H1 (cell line): Measurements from ENCODE around the gene EPHB1. TPM values are rescaled to one million over a fixed set of nuclear protein-coding genes. Genes with fewer than 3 reads are reported as not detected.
A peak's percentile ranks its signal among the peaks of the same experiment; 100 is the strongest.

Source experiments
- CTCF ChIA-PET: fragments of 300-600 bp; sonication (Branson Sonifier 250); formaldehyde crosslinking; loops from one replicate; lab custom pipeline; 2021; ENCODE audit not compliant: partially characterized antibody; lab: Charles Lee
- POLR2A ChIA-PET: fragments of 300-600 bp; sonication (Branson Sonifier 250); formaldehyde crosslinking; loops from one replicate; lab custom pipeline; 2021; ENCODE audit warnings: inconsistent platforms; ENCODE audit not compliant: partially characterized antibody; lab: Charles Lee
- DNase-seq, 2 experiments: peaks; one replicate each; pipeline versions ENCODE4 v3.0.0 to v3.0.0-alpha.2; 2010 to 2022; ENCODE audit warnings: low spot score in 2 of 2, low read depth in 1 of 2, mixed read lengths in 1 of 2
- FAIRE-seq: peaks from 2 replicates; lab custom pipeline; 2011; peaks lifted over from hg19 to GRCh38; lab: Jason Lieb, UNC
- H2AFZ ChIP-seq: 2 replicates; pipeline ENCODE4 v1.8.1; 2012; ENCODE audit warnings: low read length, inconsistent platforms
- H2AK5ac ChIP-seq: 2 replicates; pipeline ENCODE4 v1.6.1; 2013; ENCODE audit warnings: low read depth, low read length
- H2BK120ac ChIP-seq: replicated peaks from 2 replicates; pipeline ENCODE3; 2013; ENCODE audit warnings: low read depth, low read length, inconsistent platforms
- H2BK12ac ChIP-seq: 2 replicates; pipeline ENCODE4 v1.6.1; 2013; ENCODE audit warnings: low read depth, low read length
- H2BK15ac ChIP-seq: 2 replicates; pipeline ENCODE4 v1.6.1; 2013; ENCODE audit warnings: low read length
- H2BK20ac ChIP-seq: 2 replicates; pipeline ENCODE4 v1.6.1; 2013; ENCODE audit warnings: low read length
- H2BK5ac ChIP-seq: 2 replicates; pipeline ENCODE4 v1.6.1; 2013; ENCODE audit warnings: low read depth, low read length
- H3K14ac ChIP-seq: 2 replicates; pipeline ENCODE4 v1.6.1; 2013; ENCODE audit warnings: inconsistent platforms; ENCODE audit not compliant: insufficient read length
- H3K18ac ChIP-seq: 2 replicates; pipeline ENCODE4 v1.6.1; 2013; ENCODE audit warnings: low read length; ENCODE audit errors: extremely low read depth
- H3K23ac ChIP-seq: 2 replicates; pipeline ENCODE4 v1.6.1; 2013; ENCODE audit warnings: inconsistent platforms; ENCODE audit not compliant: insufficient read length
- H3K23me2 ChIP-seq: 2 replicates; pipeline ENCODE4 v1.6.1; 2013; ENCODE audit warnings: low read depth, low read length
- H3K27ac ChIP-seq: 2 replicates; pipeline ENCODE4 v1.6.1; 2011; ENCODE audit warnings: low read depth, low read length, inconsistent platforms
- H3K27me3 ChIP-seq, 4 experiments: replicated peaks in 1 of 4; 1 replicate in 1 of 4; 2 replicates in 3 of 4; pipeline versions ENCODE4 v1.6.1 to v1.8.1; 2011 to 2013; ENCODE audit warnings: low read length in 3 of 4, mild to moderate bottlenecking in 3 of 4, inconsistent platforms in 2 of 4, mixed read lengths in 2 of 4, moderate library complexity in 1 of 4; ENCODE audit not compliant: control insufficient read depth in 3 of 4, insufficient read depth in 3 of 4; ENCODE audit errors: extremely low read depth in 1 of 4
- H3K36me3 ChIP-seq, 4 experiments: 2 replicates each; pipeline versions ENCODE4 v1.6.1 to v1.8.1; 2011 to 2013; ENCODE audit warnings: mild to moderate bottlenecking in 4 of 4, low read length in 3 of 4, moderate library complexity in 2 of 4, control low read depth in 1 of 4, inconsistent platforms in 1 of 4; ENCODE audit not compliant: insufficient read depth in 4 of 4, control insufficient read depth in 2 of 4
- H3K4ac ChIP-seq: replicated peaks from 2 replicates; pipeline ENCODE3; 2013; ENCODE audit warnings: low read length, low read depth, mixed read lengths, inconsistent platforms; ENCODE audit not compliant: insufficient read length
- H3K4me1 ChIP-seq, 4 experiments: replicated peaks in 1 of 4; 1 replicate in 1 of 4; 2 replicates in 3 of 4; pipeline versions ENCODE4 v1.6.1 to v1.8.1; 2011 to 2013; ENCODE audit warnings: low read length in 3 of 4, inconsistent platforms in 2 of 4, mixed read lengths in 1 of 4; ENCODE audit not compliant: insufficient read depth in 4 of 4, control insufficient read depth in 3 of 4
- H3K4me2 ChIP-seq, 2 experiments: 2 replicates each; pipeline versions ENCODE4 v1.6.1 to v1.8.1; 2011 to 2013; ENCODE audit warnings: low read depth in 2 of 2, low read length in 2 of 2, control low read depth in 1 of 2, inconsistent platforms in 1 of 2, mild to moderate bottlenecking in 1 of 2; ENCODE audit not compliant: insufficient read depth in 1 of 2
- H3K4me3 ChIP-seq, 4 experiments: fragments of 200-600, 300-600 bp in 1 of 4; sonication (generic), shearing (Covaris generic), sonication (Bioruptor Twin) in 1 of 4; 2 replicates each; pipeline versions ENCODE4 v1.5.1 to v1.8.1; 2011 to 2016; ENCODE audit warnings: low read length in 4 of 4, low read depth in 3 of 4, control low read depth in 2 of 4, inconsistent platforms in 2 of 4, mild to moderate bottlenecking in 2 of 4, mixed read lengths in 1 of 4, moderate library complexity in 1 of 4; ENCODE audit not compliant: insufficient read depth in 2 of 4; ENCODE audit errors: extremely low read depth in 1 of 4
- H3K56ac ChIP-seq: replicated peaks from 2 replicates; pipeline ENCODE3; 2013; ENCODE audit warnings: low read depth, mild to moderate bottlenecking, mixed read lengths, low read length, inconsistent platforms; ENCODE audit not compliant: insufficient read length
- H3K79me1 ChIP-seq: 2 replicates; pipeline ENCODE4 v1.6.1; 2013; ENCODE audit warnings: low read depth, low read length, control low read depth
- H3K79me2 ChIP-seq, 2 experiments: 2 replicates each; pipeline versions ENCODE4 v1.6.1 to v1.8.1; 2012 to 2013; ENCODE audit warnings: low read length in 2 of 2, mild to moderate bottlenecking in 2 of 2, inconsistent platforms in 1 of 2; ENCODE audit not compliant: insufficient read depth in 2 of 2, control insufficient read depth in 1 of 2
- H3K9ac ChIP-seq, 4 experiments: replicated peaks in 1 of 4; 1 replicate in 1 of 4; 2 replicates in 3 of 4; pipeline versions ENCODE4 v1.6.1 to v1.8.1; 2011 to 2013; ENCODE audit warnings: low read depth in 3 of 4, low read length in 3 of 4, control low read depth in 2 of 4, mild to moderate bottlenecking in 2 of 4, moderate library complexity in 2 of 4, inconsistent platforms in 1 of 4; ENCODE audit errors: extremely low read depth in 1 of 4
- H3K9me3 ChIP-seq, 2 experiments: 2 replicates each; pipeline versions ENCODE4 v1.6.1 to v1.8.1; 2012 to 2013; ENCODE audit warnings: mild to moderate bottlenecking in 2 of 2, moderate library complexity in 2 of 2, control low read depth in 1 of 2, inconsistent platforms in 1 of 2, low read depth in 1 of 2, low read length in 1 of 2, mixed read lengths in 1 of 2; ENCODE audit not compliant: insufficient read depth in 2 of 2
- H4K20me1 ChIP-seq, 2 experiments: replicated peaks in 1 of 2; 2 replicates each; pipeline versions ENCODE3 to v1.8.1; 2011 to 2013; ENCODE audit warnings: inconsistent platforms in 2 of 2, low read length in 2 of 2, mild to moderate bottlenecking in 1 of 2; ENCODE audit not compliant: insufficient read depth in 2 of 2, control insufficient read depth in 1 of 2
- H4K5ac ChIP-seq: 2 replicates; pipeline ENCODE4 v1.6.1; 2013; ENCODE audit warnings: low read length, low read depth, mixed read lengths, inconsistent platforms; ENCODE audit not compliant: insufficient read length
- H4K8ac ChIP-seq: 2 replicates; pipeline ENCODE4 v1.8.0; 2013; ENCODE audit warnings: mild to moderate bottlenecking, moderate library complexity, low read length, inconsistent platforms; ENCODE audit not compliant: insufficient read depth; ENCODE audit errors: extremely low read depth
- H4K91ac ChIP-seq: replicated peaks from 2 replicates; pipeline ENCODE3; 2013; ENCODE audit warnings: low read length, mixed read lengths, inconsistent platforms; ENCODE audit not compliant: insufficient read length
- CREB1 ChIP-seq: IDR thresholded peaks from 2 replicates; pipeline ENCODE4 v1.6.1; 2012; ENCODE audit warnings: inconsistent platforms
- CTCF ChIP-seq, 3 experiments: IDR thresholded peaks; 1 replicate in 2 of 3; 2 replicates in 1 of 3; pipeline versions ENCODE4 v1.5.1 to v1.6.1; 2011; ENCODE audit warnings: low read length in 3 of 3, mild to moderate bottlenecking in 3 of 3, inconsistent platforms in 2 of 3, low read depth in 1 of 3, moderate library complexity in 1 of 3; ENCODE audit not compliant: insufficient read depth in 1 of 3; ENCODE audit errors: control extremely low read depth in 1 of 3
- NRF1 ChIP-seq: IDR thresholded peaks from 2 replicates; pipeline ENCODE4 v1.6.1; 2011; ENCODE audit warnings: mild to moderate bottlenecking, low read depth, low read length, improper control_type of control experiment
- PHF8 ChIP-seq: fragments of 200-600 bp; sonication (generic); conservative IDR thresholded peaks from 2 replicates; pipeline ENCODE4 v1.7.1; 2012; ENCODE audit warnings: low read depth, mild to moderate bottlenecking, inconsistent platforms, low read length, moderate library complexity
- RAD21 ChIP-seq, 2 experiments: IDR thresholded peaks in 1 of 2; conservative IDR thresholded peaks in 1 of 2; 2 replicates each; pipeline ENCODE4 v1.6.1; 2011; ENCODE audit warnings: low read depth in 2 of 2, low read length in 2 of 2, improper control_type of control experiment in 1 of 2, inconsistent platforms in 1 of 2, mild to moderate bottlenecking in 1 of 2, moderate library complexity in 1 of 2
- RFX5 ChIP-seq: IDR thresholded peaks from 2 replicates; pipeline ENCODE4 v1.6.1; 2011; ENCODE audit warnings: low read depth, low read length, improper control_type of control experiment, borderline replicate concordance
- ZNF274 ChIP-seq: IDR thresholded peaks from 2 replicates; pipeline ENCODE4 v1.7.0; 2012; ENCODE audit warnings: low read length, borderline replicate concordance; ENCODE audit errors: extremely low read depth
- WGBS, 2 experiments: shearing (Covaris generic) in 1 of 2; methylation state at CpG; one replicate each; pipeline versions ENCODE4 v1.1.6 to v1.1.7; 2013 to 2015; ENCODE audit warnings: low lambda C conversion rate in 2 of 2, mixed read lengths in 2 of 2, inconsistent platforms in 1 of 2, low coverage in 1 of 2, missing lambda C conversion rate in 1 of 2; ENCODE audit not compliant: insufficient replicate concordance in 2 of 2, insufficient coverage in 1 of 2, insufficient read length in 1 of 2; ENCODE audit errors: extremely low coverage in 1 of 2, missing lambda C conversion rate in 1 of 2; 5-methylcytosine and 5-hydroxymethylcytosine counted together
- polyA plus RNA-seq, 7 experiments: library from polyadenylated mRNA; depleted of rRNA in 3 of 7; stranded (reverse) in 5 of 7; unstranded in 2 of 7; fragments of >200 nt in 5 of 7; fragments of 200-250 nt in 2 of 7; gene quantifications; 1 replicate in 5 of 7; 2 replicates in 1 of 7; 4 replicates in 1 of 7; pipeline versions ENCODE4 v1.2.1 to v1.2.3, GENCODE V29; 2011 to 2013; ENCODE audit warnings: missing spikeins in 2 of 7, mixed read lengths in 2 of 7
- total RNA-seq: library from RNA; stranded (reverse); fragmentation: NEBNext Ultra II Directional; extraction: Animal tissue kit (Norgen Biotek cat#: 25700); gene quantifications from 2 replicates; pipeline ENCODE4 v1.2.1, GENCODE V29; 2021

Gene EPHB1
- total and polyA plus RNA-seq, 2 of the 8 experiments (the other 6 are each of a cell fraction or from before 2014, with no cell fraction given): 3.5 to 5.9 TPM

GRCh38 chr3:135172191-135172869 is 377.3 kb downstream of the EPHB1 start:
- H3K27me3 ChIP-seq: no peaks in the 10 kb centered on the region
- H4K8ac ChIP-seq: no peak overlapping the region
- TF ChIP-seq CTCF (IDR thresholded peaks at IDR 0.05; ENCODE audit: control extremely low read depth in 1 of 3, insufficient read depth in 1 of 3, low read depth in 1 of 3, low read length in 3 of 3): peak in 1 of 3 experiments; percentile 28; a peak in 1 of 4 replicates
- TF ChIP-seq PHF8: no peak
- TF ChIP-seq CREB1: no peak
- TF ChIP-seq NRF1: no peak
- no peak for TF ChIP-seq RFX5
- no peak; the same call in 1 of the 2 replicates for TF ChIP-seq ZNF274
- TF ChIP-seq RAD21 (IDR thresholded peaks at IDR 0.05 in 1 of 2, conservative IDR thresholded peaks at IDR 0.05 in 1 of 2; ENCODE audit: low read depth in 2 of 2, low read length in 2 of 2): peak in 1 of 2 experiments; percentile 42; a peak in 2 of 4 replicates

More at GRCh38 chr3:135172191-135172869, 377.3 kb downstream of the EPHB1 start:
- Histone ChIP-seq H3K4me3 (no peak overlapping the region), H3K14ac (no peak overlapping the region), H4K91ac (peak overlapping the region; percentile 44), H3K4ac (no peak overlapping the region), H3K9me3 (no peaks in the 10 kb centered on the region), H3K79me1 (no peaks in the 10 kb centered on the region), H4K5ac (no peak overlapping the region), H3K9ac (no peak overlapping the region), H3K36me3 (no peaks in the 10 kb centered on the region), H3K23ac (no peak overlapping the region), H2AK5ac (no peak overlapping the region), H3K4me1 (peaks cover 2 to 11% (median 6%) of the 10 kb centered on the region in 4 experiments; a peak in 5 of 7 replicates), H4K20me1 (no peaks in the 10 kb centered on the region), H2BK15ac (no peak overlapping the region), H2BK20ac (no peak overlapping the region), H3K23me2 (no peaks in the 10 kb centered on the region), H2BK5ac (no peak overlapping the region), H3K27ac (no peak overlapping the region), H2AFZ (no peak overlapping the region), H2BK120ac (no peak overlapping the region), H3K79me2 (no peaks in the 10 kb centered on the region), H3K4me2 (no peak overlapping the region), H2BK12ac (0 out of 2 replicates have a peak overlapping the region, but pooled peaks have one; percentile 20), H3K18ac (no peak overlapping the region), H3K56ac (no peak overlapping the region)
- ChIA-PET CTCF (interaction anchor here (0.7 to 1.9 kb wide), 8 partner anchors 9 to 377 kb away, joined by 3 to 8 read pairs (median 3); partner anchors contain the start of gene EPHB1), POLR2A (no interaction called here)
- FAIRE-seq: peak; percentile 13
- WGBS, 2 experiments: 88% methylated on average over 3 of the region's 3 CpGs; no CpG with 5 or more reads in 1 of the 2 experiments
- no peak for DNase-seq
